DND-41 (cell line): ENCODE results near the gene SLC25A36.
A peak's percentile ranks its signal among the peaks of the same experiment; 100 is the strongest.

Experiments used
- ATAC-seq: fragments of 200-7000 bp; cut with Tn5 transposase; 3 replicates; pipeline ENCODE4 v1.9.1; 2021; ENCODE audit warnings: low read depth; ENCODE audit not compliant: insufficient read depth
- DNase-seq: peaks from one replicate; pipeline ENCODE4 v3.0.0-alpha.2; 2020
- H2AFZ ChIP-seq: 2 replicates; pipeline ENCODE4 v1.6.0; 2012; ENCODE audit warnings: low read depth, low read length
- H3K27ac ChIP-seq: 2 replicates; pipeline ENCODE4 v1.5.1; 2012; ENCODE audit warnings: low read length, inconsistent platforms
- H3K27me3 ChIP-seq: fragments of 200-600 bp; sonication (generic); 2 replicates; pipeline ENCODE4 v1.6.0; 2012; ENCODE audit warnings: low read length, mild to moderate bottlenecking, inconsistent platforms; ENCODE audit not compliant: insufficient read depth, poor library complexity
- H3K36me3 ChIP-seq: 2 replicates; pipeline ENCODE4 v1.5.1; 2012; ENCODE audit warnings: low read length, inconsistent platforms; ENCODE audit not compliant: insufficient read depth
- H3K4me1 ChIP-seq: 2 replicates; pipeline ENCODE4 v1.5.1; 2012; ENCODE audit warnings: mild to moderate bottlenecking, low read length; ENCODE audit not compliant: insufficient read depth
- H3K4me2 ChIP-seq: 2 replicates; pipeline ENCODE4 v1.6.0; 2012; ENCODE audit warnings: mild to moderate bottlenecking, moderate library complexity, low read length, inconsistent platforms; ENCODE audit not compliant: insufficient read depth
- H3K4me3 ChIP-seq, 2 experiments: fragments of 200-600 bp in 1 of 2; shearing (Covaris generic) in 1 of 2; 2 replicates each; pipeline ENCODE4 v1.5.1; 2012 to 2016; ENCODE audit warnings: inconsistent platforms in 2 of 2, low read length in 2 of 2, mild to moderate bottlenecking in 2 of 2, low read depth in 1 of 2, moderate library complexity in 1 of 2
- H3K79me2 ChIP-seq: 2 replicates; pipeline ENCODE4 v1.6.0; 2012; ENCODE audit warnings: low read length, inconsistent platforms; ENCODE audit not compliant: insufficient read depth
- H3K9ac ChIP-seq: 2 replicates; pipeline ENCODE4 v1.6.0; 2012; ENCODE audit warnings: low read depth, mild to moderate bottlenecking, inconsistent platforms, low read length, moderate library complexity
- H3K9me3 ChIP-seq: 2 replicates; pipeline ENCODE4 v1.5.1; 2012; ENCODE audit warnings: low read length, moderate library complexity, mild to moderate bottlenecking, inconsistent platforms; ENCODE audit not compliant: insufficient read depth, severe bottlenecking
- H4K20me1 ChIP-seq: 2 replicates; pipeline ENCODE4 v1.6.0; 2012; ENCODE audit warnings: low read length; ENCODE audit not compliant: insufficient read depth
- CTCF ChIP-seq: IDR thresholded peaks from 2 replicates; pipeline ENCODE4 v1.5.1; 2012; ENCODE audit warnings: borderline replicate concordance, low read length, moderate library complexity, mild to moderate bottlenecking; ENCODE audit not compliant: poor library complexity, severe bottlenecking; ENCODE audit errors: extremely low read depth
- EZH2 ChIP-seq: IDR thresholded peaks from 3 replicates; pipeline ENCODE4 v1.6.1; 2012; ENCODE audit warnings: borderline replicate concordance, low read depth, mild to moderate bottlenecking, moderate library complexity, low read length, inconsistent platforms; ENCODE audit not compliant: severe bottlenecking

The SLC25A36 gene

GRCh38 chr3:140956058-140956835 lies 14.6 kb downstream of the SLC25A36 start:
- Histone ChIP-seq H3K27ac (no peak overlapping the region), H2AFZ (no peak overlapping the region), H3K9me3 (no peaks in the 10 kb centered on the region), H3K36me3 (peaks cover 22% of the 10 kb centered on the region), H3K4me3 (no peak overlapping the region), H3K9ac (no peak overlapping the region), H3K27me3 (no peaks in the 10 kb centered on the region), H4K20me1 (peaks cover 26% of the 10 kb centered on the region; the same call in 1 of the 2 replicates), H3K79me2 (peaks cover 71% of the 10 kb centered on the region), H3K4me2 (no peak overlapping the region), H3K4me1 (no peaks in the 10 kb centered on the region)
- TF ChIP-seq CTCF (no peak), EZH2 (no peak)
- no peak for DNase-seq
- ATAC-seq = no peak

DNA sequence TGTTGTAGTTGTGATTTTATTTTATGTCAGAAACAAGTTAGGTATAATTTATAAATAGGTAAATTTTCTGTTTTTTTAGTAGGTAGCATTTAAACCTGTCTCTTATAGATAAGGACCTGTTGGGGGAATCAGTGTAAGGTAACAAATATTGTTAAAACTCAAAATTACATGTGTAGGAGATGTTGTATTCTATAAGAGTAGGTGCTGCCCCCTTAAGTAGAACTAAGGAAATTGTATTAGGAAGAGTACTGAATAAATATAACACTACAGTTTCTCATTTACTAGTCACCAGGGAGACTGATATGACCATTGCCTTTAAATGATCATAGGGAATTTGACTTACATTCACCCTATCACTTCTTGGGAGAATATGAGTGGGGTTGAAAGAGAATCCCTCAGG lies 31.2 kb downstream of the SLC25A36 start:
- Histone ChIP-seq H4K20me1 (no peaks in the 10 kb centered on the region), H3K9me3 (no peaks in the 10 kb centered on the region), H3K27me3 (no peaks in the 10 kb centered on the region), H2AFZ (no peak overlapping the region), H3K36me3 (peaks cover 56% of the 10 kb centered on the region), H3K4me3 (no peak overlapping the region), H3K9ac (no peak overlapping the region), H3K4me2 (no peak overlapping the region), H3K4me1 (no peaks in the 10 kb centered on the region), H3K79me2 (no peaks in the 10 kb centered on the region), H3K27ac (no peak overlapping the region)
- ATAC-seq (peak; percentile 59; the same call in 2 of the 3 replicates), DNase-seq (no peak)
- TF ChIP-seq EZH2 (no peak), CTCF (peak; percentile 48)

- no peak overlapping the region for H3K4me3 ChIP-seq
- TF ChIP-seq EZH2 (no peak), CTCF (no peak)
- no peaks in the 10 kb centered on the region for H3K79me2 ChIP-seq
- H3K9me3 ChIP-seq = no peaks in the 10 kb centered on the region
- no peak overlapping the region for H3K9ac ChIP-seq
- no peaks in the 10 kb centered on the region for H3K27me3 ChIP-seq
- ATAC-seq (peak; percentile 24; the same call in 1 of the 3 replicates), DNase-seq (no peak)
- no peaks in the 10 kb centered on the region for H4K20me1 ChIP-seq
- H3K36me3 ChIP-seq = peaks cover 55% of the 10 kb centered on the region
- H2AFZ ChIP-seq = no peak overlapping the region
- no peak overlapping the region for H3K27ac ChIP-seq
- no peak overlapping the region for H3K4me2 ChIP-seq
- no peaks in the 10 kb centered on the region for H3K4me1 ChIP-seq
Observed at GRCh38 chr3:140974900-140975299, 33.3 kb downstream of the SLC25A36 start.
